Measurements from ENCODE around the gene CEP41. TPM values are rescaled to one million over a fixed set of nuclear protein-coding genes. Genes with fewer than 3 reads are reported as not detected.

CEP41 gene
- total RNA-seq, 1 experiment from 2014 or later, result 7.1 TPM

DNA sequence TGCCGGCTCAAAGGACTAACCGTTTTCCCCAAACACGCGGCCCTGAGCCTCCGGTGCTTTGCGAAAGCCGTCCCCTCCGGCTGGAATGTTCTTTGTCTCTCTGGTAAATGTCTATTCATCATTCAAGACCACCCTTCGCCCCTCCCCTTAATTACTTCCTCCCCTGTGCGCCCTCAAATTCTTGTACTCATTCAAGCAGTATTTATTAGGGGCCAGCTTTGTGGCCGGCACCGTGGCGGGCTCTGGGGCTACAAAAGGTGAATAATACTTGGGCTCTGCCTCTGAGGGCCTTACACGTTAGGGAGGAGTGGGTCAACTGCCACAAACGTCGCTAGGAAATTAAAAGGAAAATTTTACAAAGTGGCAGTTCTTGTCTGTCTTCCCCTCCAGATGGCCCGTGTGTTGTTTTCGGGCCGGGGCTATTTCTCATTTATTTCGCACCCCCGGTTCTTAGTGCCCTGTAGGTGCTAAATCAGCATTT lies 49.5 kb upstream of the CEP41 start:
- DNase-seq (ENCODE audit: low spot score) (peak; percentile 45), ATAC-seq (peak; percentile 4)
- Mint-ChIP-seq H3K27ac (peak overlapping the region; percentile 87), H3K27me3 (ENCODE audit: low read depth) (peaks cover 17% of the 10 kb centered on the region), H3K9me3 (peaks cover 7% of the 10 kb centered on the region; the same call in 1 of the 2 replicates), H3K4me3 (peak overlapping the region; percentile 83), H3K4me1 (peaks cover 50% of the 10 kb centered on the region), H3K36me3 (peaks cover 6% of the 10 kb centered on the region; the same call in 1 of the 2 replicates)
- ChIA-PET POLR2A (no interaction called here), CTCF (no interaction called here)
- TF ChIP-seq ZNF121 (CRISPR knock-in tag; IDR thresholded peaks at IDR 0.05) (no peak), NFYB (CRISPR knock-in tag; conservative IDR thresholded peaks at IDR 0.05; ENCODE audit: low read depth) (no peak)
- TF ChIP-seq, protein P1, sequence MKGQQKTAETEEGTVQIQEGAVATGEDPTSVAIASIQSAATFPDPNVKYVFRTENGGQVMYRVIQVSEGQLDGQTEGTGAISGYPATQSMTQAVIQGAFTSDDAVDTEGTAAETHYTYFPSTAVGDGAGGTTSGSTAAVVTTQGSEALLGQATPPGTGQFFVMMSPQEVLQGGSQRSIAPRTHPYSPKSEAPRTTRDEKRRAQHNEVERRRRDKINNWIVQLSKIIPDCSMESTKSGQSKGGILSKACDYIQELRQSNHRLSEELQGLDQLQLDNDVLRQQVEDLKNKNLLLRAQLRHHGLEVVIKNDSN (CRISPR knock-in tag; IDR thresholded peaks at IDR 0.05), result no peak
- TF ChIP-seq, protein P2, sequence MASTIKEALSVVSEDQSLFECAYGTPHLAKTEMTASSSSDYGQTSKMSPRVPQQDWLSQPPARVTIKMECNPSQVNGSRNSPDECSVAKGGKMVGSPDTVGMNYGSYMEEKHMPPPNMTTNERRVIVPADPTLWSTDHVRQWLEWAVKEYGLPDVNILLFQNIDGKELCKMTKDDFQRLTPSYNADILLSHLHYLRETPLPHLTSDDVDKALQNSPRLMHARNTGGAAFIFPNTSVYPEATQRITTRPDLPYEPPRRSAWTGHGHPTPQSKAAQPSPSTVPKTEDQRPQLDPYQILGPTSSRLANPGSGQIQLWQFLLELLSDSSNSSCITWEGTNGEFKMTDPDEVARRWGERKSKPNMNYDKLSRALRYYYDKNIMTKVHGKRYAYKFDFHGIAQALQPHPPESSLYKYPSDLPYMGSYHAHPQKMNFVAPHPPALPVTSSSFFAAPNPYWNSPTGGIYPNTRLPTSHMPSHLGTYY (CRISPR knock-in tag; IDR thresholded peaks at IDR 0.05), result no peak
- TF ChIP-seq, protein P3, sequence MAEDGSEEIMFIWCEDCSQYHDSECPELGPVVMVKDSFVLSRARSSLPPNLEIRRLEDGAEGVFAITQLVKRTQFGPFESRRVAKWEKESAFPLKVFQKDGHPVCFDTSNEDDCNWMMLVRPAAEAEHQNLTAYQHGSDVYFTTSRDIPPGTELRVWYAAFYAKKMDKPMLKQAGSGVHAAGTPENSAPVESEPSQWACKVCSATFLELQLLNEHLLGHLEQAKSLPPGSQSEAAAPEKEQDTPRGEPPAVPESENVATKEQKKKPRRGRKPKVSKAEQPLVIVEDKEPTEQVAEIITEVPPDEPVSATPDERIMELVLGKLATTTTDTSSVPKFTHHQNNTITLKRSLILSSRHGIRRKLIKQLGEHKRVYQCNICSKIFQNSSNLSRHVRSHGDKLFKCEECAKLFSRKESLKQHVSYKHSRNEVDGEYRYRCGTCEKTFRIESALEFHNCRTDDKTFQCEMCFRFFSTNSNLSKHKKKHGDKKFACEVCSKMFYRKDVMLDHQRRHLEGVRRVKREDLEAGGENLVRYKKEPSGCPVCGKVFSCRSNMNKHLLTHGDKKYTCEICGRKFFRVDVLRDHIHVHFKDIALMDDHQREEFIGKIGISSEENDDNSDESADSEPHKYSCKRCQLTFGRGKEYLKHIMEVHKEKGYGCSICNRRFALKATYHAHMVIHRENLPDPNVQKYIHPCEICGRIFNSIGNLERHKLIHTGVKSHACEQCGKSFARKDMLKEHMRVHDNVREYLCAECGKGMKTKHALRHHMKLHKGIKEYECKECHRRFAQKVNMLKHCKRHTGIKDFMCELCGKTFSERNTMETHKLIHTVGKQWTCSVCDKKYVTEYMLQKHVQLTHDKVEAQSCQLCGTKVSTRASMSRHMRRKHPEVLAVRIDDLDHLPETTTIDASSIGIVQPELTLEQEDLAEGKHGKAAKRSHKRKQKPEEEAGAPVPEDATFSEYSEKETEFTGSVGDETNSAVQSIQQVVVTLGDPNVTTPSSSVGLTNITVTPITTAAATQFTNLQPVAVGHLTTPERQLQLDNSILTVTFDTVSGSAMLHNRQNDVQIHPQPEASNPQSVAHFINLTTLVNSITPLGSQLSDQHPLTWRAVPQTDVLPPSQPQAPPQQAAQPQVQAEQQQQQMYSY (CRISPR knock-in tag; IDR thresholded peaks at IDR 0.05), result peak; percentile 74
- TF ChIP-seq, protein P4, sequence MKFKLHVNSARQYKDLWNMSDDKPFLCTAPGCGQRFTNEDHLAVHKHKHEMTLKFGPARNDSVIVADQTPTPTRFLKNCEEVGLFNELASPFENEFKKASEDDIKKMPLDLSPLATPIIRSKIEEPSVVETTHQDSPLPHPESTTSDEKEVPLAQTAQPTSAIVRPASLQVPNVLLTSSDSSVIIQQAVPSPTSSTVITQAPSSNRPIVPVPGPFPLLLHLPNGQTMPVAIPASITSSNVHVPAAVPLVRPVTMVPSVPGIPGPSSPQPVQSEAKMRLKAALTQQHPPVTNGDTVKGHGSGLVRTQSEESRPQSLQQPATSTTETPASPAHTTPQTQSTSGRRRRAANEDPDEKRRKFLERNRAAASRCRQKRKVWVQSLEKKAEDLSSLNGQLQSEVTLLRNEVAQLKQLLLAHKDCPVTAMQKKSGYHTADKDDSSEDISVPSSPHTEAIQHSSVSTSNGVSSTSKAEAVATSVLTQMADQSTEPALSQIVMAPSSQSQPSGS (CRISPR knock-in tag; IDR thresholded peaks at IDR 0.05; ENCODE audit: borderline replicate concordance, low read depth), result no peak
- TF ChIP-seq, protein P5, sequence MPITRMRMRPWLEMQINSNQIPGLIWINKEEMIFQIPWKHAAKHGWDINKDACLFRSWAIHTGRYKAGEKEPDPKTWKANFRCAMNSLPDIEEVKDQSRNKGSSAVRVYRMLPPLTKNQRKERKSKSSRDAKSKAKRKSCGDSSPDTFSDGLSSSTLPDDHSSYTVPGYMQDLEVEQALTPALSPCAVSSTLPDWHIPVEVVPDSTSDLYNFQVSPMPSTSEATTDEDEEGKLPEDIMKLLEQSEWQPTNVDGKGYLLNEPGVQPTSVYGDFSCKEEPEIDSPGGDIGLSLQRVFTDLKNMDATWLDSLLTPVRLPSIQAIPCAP (CRISPR knock-in tag; IDR thresholded peaks at IDR 0.05), result no peak

DNA sequence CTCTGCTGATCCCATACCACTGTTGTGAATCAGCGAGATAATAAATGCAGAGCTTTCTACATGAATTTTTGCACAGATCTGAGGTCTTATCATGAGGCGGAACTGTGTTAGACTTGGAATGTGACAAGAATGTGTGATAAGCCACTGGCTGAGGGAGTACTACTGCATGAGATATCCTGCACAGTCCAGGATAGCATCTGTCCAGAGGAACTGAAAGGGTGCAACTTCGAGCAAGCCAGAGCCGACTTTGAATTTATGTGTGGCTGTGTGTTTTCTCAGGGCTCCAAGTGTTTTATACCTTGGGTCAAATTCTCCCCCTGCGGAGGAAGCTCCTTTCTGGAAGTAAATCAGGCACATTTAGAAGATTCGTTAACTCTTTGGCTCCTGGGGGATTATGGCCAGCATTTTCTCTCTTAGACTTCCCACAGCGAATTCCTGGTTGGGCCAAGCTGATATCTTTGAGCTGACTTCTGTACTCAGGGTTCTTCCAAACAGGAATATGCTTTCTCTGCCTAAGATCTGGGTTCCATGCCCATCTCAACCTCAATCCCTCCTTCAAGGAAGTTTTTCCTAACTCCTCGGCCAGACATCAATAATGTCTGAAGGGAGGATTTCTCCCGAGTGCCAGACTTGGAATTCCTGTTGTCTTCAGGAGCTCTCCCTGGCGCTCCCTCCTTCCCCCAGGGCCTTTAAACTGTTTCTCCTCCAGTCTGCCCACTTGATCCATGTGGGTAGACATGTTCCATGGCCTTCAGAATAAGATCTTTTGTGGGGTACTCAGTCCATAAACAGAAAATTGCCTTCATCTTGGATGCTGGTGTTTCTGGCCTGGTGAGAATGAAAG lies 48.5 kb upstream of the CEP41 start:
- Mint-ChIP-seq H3K9me3 (peaks cover 11% of the 10 kb centered on the region; the same call in 1 of the 2 replicates), H3K4me1 (peaks cover 50% of the 10 kb centered on the region), H3K27ac (no peak overlapping the region), H3K36me3 (peaks cover 6% of the 10 kb centered on the region; the same call in 1 of the 2 replicates), H3K27me3 (ENCODE audit: low read depth) (peaks cover 26% of the 10 kb centered on the region), H3K4me3 (peak overlapping the region; percentile 35)
- no peak for TF ChIP-seq JUN (CRISPR knock-in tag; IDR thresholded peaks at IDR 0.05)
- ChIA-PET CTCF (interaction anchor here (0.8 kb wide), 1 partner anchor 284 kb away, joined by 3 read pairs; the partner anchor contains the start of gene TMEM209), POLR2A (interaction anchor here (0.9 kb wide), 1 partner anchor 48 kb away, joined by 3 read pairs; the partner anchor contains the start of gene CEP41)
- ATAC-seq (no peak), DNase-seq (ENCODE audit: low spot score) (no peak)

DNA sequence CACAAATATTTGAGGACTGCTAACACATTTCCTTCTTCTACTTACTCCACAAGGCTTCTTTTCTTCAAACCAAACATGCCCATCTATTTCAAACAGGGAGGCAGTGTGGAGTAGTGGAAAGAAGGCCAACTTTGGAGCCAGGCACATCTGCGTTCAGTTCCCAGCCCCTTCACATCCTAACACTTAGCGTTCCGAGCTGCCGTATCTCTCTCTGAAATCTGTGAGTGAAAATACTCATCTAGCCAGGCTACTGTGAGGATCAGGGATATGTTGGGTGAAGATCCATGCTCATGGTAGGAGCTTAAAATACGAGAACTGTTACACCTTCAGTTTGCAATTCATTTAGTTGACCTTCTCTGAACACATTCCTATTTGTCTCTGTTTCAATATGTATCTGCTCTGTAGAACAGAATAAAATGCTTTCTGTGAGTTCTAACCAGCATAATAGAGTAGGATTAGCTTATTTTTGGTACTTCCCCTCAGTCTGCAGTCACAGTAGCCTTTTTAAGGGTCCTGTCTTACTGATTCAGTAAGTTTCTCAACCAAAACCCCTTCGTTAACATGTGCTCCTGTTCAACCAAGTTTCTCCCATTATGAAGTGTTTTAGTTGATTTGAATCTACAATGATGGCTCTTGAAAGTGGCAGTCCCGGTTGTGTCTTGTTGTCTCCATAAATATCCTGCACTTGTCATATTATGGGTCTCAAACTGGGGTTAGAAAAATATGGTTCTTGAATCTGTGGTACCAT lies 47.8 kb upstream of the CEP41 start:
- peaks cover 11% of the 10 kb centered on the region; the same call in 1 of the 2 replicates for H3K9me3 Mint-ChIP-seq
- CTCF ChIA-PET, result interaction anchor here (0.8 to 1.1 kb wide), 2 partner anchors 211 to 283 kb away, joined by 3 read pairs; partner anchors contain the start of gene TMEM209
- H3K27ac Mint-ChIP-seq, result no peak overlapping the region
- POLR2A ChIA-PET, result interaction anchor here (0.9 kb wide), 1 partner anchor 47 kb away, joined by 3 read pairs; the partner anchor contains the start of gene CEP41
- H3K27me3 Mint-ChIP-seq (ENCODE audit: low read depth), result peaks cover 26% of the 10 kb centered on the region
- peak overlapping the region; percentile 1; the same call in 1 of the 2 replicates for H3K4me3 Mint-ChIP-seq
- peaks cover 6% of the 10 kb centered on the region; the same call in 1 of the 2 replicates for H3K36me3 Mint-ChIP-seq
- DNase-seq (ENCODE audit: low spot score) (no peak), ATAC-seq (no peak)
- peaks cover 42% of the 10 kb centered on the region for H3K4me1 Mint-ChIP-seq
- TF ChIP-seq, protein P6, sequence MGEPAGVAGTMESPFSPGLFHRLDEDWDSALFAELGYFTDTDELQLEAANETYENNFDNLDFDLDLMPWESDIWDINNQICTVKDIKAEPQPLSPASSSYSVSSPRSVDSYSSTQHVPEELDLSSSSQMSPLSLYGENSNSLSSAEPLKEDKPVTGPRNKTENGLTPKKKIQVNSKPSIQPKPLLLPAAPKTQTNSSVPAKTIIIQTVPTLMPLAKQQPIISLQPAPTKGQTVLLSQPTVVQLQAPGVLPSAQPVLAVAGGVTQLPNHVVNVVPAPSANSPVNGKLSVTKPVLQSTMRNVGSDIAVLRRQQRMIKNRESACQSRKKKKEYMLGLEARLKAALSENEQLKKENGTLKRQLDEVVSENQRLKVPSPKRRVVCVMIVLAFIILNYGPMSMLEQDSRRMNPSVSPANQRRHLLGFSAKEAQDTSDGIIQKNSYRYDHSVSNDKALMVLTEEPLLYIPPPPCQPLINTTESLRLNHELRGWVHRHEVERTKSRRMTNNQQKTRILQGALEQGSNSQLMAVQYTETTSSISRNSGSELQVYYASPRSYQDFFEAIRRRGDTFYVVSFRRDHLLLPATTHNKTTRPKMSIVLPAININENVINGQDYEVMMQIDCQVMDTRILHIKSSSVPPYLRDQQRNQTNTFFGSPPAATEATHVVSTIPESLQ (CRISPR knock-in tag; IDR thresholded peaks at IDR 0.05), result no peak
- TF ChIP-seq FOXJ3 (CRISPR knock-in tag; IDR thresholded peaks at IDR 0.05; ENCODE audit: borderline replicate concordance) (no peak), NR1H2 (CRISPR knock-in tag; IDR thresholded peaks at IDR 0.05) (no peak)
- TF ChIP-seq, protein P7, sequence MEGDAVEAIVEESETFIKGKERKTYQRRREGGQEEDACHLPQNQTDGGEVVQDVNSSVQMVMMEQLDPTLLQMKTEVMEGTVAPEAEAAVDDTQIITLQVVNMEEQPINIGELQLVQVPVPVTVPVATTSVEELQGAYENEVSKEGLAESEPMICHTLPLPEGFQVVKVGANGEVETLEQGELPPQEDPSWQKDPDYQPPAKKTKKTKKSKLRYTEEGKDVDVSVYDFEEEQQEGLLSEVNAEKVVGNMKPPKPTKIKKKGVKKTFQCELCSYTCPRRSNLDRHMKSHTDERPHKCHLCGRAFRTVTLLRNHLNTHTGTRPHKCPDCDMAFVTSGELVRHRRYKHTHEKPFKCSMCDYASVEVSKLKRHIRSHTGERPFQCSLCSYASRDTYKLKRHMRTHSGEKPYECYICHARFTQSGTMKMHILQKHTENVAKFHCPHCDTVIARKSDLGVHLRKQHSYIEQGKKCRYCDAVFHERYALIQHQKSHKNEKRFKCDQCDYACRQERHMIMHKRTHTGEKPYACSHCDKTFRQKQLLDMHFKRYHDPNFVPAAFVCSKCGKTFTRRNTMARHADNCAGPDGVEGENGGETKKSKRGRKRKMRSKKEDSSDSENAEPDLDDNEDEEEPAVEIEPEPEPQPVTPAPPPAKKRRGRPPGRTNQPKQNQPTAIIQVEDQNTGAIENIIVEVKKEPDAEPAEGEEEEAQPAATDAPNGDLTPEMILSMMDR (IDR thresholded peaks at IDR 0.05), result no peak
